CD14-positive monocyte (primary cell): ENCODE results near the gene CCR8. TPM values are rescaled to one million over a fixed set of nuclear protein-coding genes. Genes with fewer than 3 reads are reported as not detected.

Experiments
- DNase-seq, 3 donors: peaks; one replicate each; pipeline ENCODE4 v3.0.0-alpha.2; 2011 to 2022
- H2AFZ ChIP-seq: 2 replicates; pipeline ENCODE4 v1.6.0; 2012; ENCODE audit warnings: mild to moderate bottlenecking, low read depth, low read length, inconsistent platforms; ENCODE audit not compliant: insufficient read depth, poor library complexity, severe bottlenecking
- H3K27ac ChIP-seq, 2 donors: 1 replicate in 1 of 2; 2 replicates in 1 of 2; pipeline ENCODE4 v1.5.1; 2012 to 2013; ENCODE audit warnings: low read length in 2 of 2, control low read depth in 1 of 2, inconsistent platforms in 1 of 2, low read depth in 1 of 2, mild to moderate bottlenecking in 1 of 2
- H3K27me3 ChIP-seq, 2 donors: one replicate each; pipeline versions ENCODE4 v1.6.0 to v1.6.1; 2011 to 2013; ENCODE audit warnings: low read length in 2 of 2; ENCODE audit not compliant: control insufficient read depth in 2 of 2, insufficient read depth in 2 of 2
- H3K36me3 ChIP-seq, 2 donors: replicated peaks in 1 of 2; 1 replicate in 1 of 2; 2 replicates in 1 of 2; pipeline versions ENCODE4 v1.5.1 to v1.6.1; 2012 to 2013; ENCODE audit warnings: low read length in 2 of 2, control low read depth in 1 of 2, inconsistent platforms in 1 of 2, mild to moderate bottlenecking in 1 of 2; ENCODE audit not compliant: insufficient read depth in 2 of 2, control insufficient read depth in 1 of 2
- H3K4me1 ChIP-seq, 2 donors: 1 replicate in 1 of 2; 2 replicates in 1 of 2; pipeline versions ENCODE4 v1.5.1 to v1.6.1; 2012 to 2013; ENCODE audit warnings: low read length in 2 of 2, control low read depth in 1 of 2, inconsistent platforms in 1 of 2, mild to moderate bottlenecking in 1 of 2, moderate library complexity in 1 of 2; ENCODE audit not compliant: insufficient read depth in 2 of 2, control insufficient read depth in 1 of 2
- H3K4me2 ChIP-seq: replicated peaks from 2 replicates; pipeline ENCODE3; 2012; ENCODE audit warnings: low read length, moderate library complexity, mild to moderate bottlenecking; ENCODE audit not compliant: poor library complexity, severe bottlenecking; ENCODE audit errors: extremely low read depth
- H3K4me3 ChIP-seq, 3 experiments: fragments of 200-600 bp in 1 of 3; sonication (generic) in 1 of 3; replicated peaks in 1 of 3; 1 replicate in 2 of 3; 2 replicates in 1 of 3; pipeline ENCODE4 v1.5.1; 2011 to 2013; ENCODE audit warnings: low read length in 3 of 3, mild to moderate bottlenecking in 3 of 3, control low read depth in 2 of 3, low read depth in 2 of 3, inconsistent platforms in 1 of 3, moderate library complexity in 1 of 3
- H3K79me2 ChIP-seq: 2 replicates; pipeline ENCODE4 v1.6.0; 2012; ENCODE audit warnings: mild to moderate bottlenecking, control low read depth, inconsistent platforms, low read length, moderate library complexity; ENCODE audit not compliant: insufficient read depth
- H3K9ac ChIP-seq: 2 replicates; pipeline ENCODE4 v1.6.0; 2017; ENCODE audit warnings: low read length, mild to moderate bottlenecking; ENCODE audit not compliant: insufficient read depth, poor library complexity, severe bottlenecking
- H3K9me3 ChIP-seq, 2 donors: replicated peaks in 1 of 2; 1 replicate in 1 of 2; 2 replicates in 1 of 2; pipeline versions ENCODE4 v1.5.1 to v1.6.1; 2012 to 2013; ENCODE audit warnings: low read length in 2 of 2, control low read depth in 1 of 2; ENCODE audit not compliant: control insufficient read depth in 1 of 2, insufficient read depth in 1 of 2
- H4K20me1 ChIP-seq: 2 replicates; pipeline ENCODE4 v1.6.0; 2012; ENCODE audit warnings: mild to moderate bottlenecking, low read length, control low read depth, moderate library complexity; ENCODE audit not compliant: insufficient read depth
- H3K27ac Mint-ChIP-seq, 7 donors: one replicate each; pipeline ENCODE4 v1.8.0; 2020; ENCODE audit warnings: mild to moderate bottlenecking in 7 of 7, mixed read lengths in 7 of 7, moderate library complexity in 6 of 7, inconsistent platforms in 2 of 7
- H3K27me3 Mint-ChIP-seq, 3 donors: one replicate each; pipeline ENCODE4 v1.8.0; 2021 to 2022; ENCODE audit warnings: low read depth in 3 of 3, mild to moderate bottlenecking in 3 of 3, mixed read lengths in 3 of 3, moderate library complexity in 3 of 3, inconsistent platforms in 1 of 3
- H3K36me3 Mint-ChIP-seq, 2 donors: one replicate each; pipeline ENCODE4 v1.8.0; 2020; ENCODE audit warnings: mixed read lengths in 2 of 2, inconsistent platforms in 1 of 2, mild to moderate bottlenecking in 1 of 2
- H3K4me1 Mint-ChIP-seq: one replicate; pipeline ENCODE4 v1.8.0; 2020; ENCODE audit warnings: mild to moderate bottlenecking, mixed read lengths
- H3K4me3 Mint-ChIP-seq, 2 donors: one replicate each; pipeline ENCODE4 v1.8.0; 2020; ENCODE audit warnings: mild to moderate bottlenecking in 2 of 2, mixed read lengths in 2 of 2, moderate library complexity in 1 of 2
- H3K9me3 Mint-ChIP-seq, 7 donors: one replicate each; pipeline ENCODE4 v1.8.0; 2020 to 2022; ENCODE audit warnings: mixed read lengths in 7 of 7, mild to moderate bottlenecking in 6 of 7, moderate library complexity in 6 of 7, inconsistent platforms in 2 of 7
- WGBS: methylation state at CpG from one replicate; pipeline ENCODE4 v1.1.5; 2013; ENCODE audit warnings: missing lambda C conversion rate; ENCODE audit not compliant: insufficient coverage; 5-methylcytosine and 5-hydroxymethylcytosine counted together
- intact Hi-C, 2 donors: fragments of 100-400 bp; cut with micrococcal nuclease; formaldehyde crosslinking; loops; one replicate each; pipeline versions ENCODE4 v1.15.0 to v1.15.1; 2023
- polyA plus RNA-seq, 3 donors: library from polyadenylated mRNA; depleted of rRNA in 1 of 3; unstranded in 2 of 3; stranded (reverse) in 1 of 3; fragments of 300-500 nt in 2 of 3; fragments of >200 nt in 1 of 3; fragmentation: Illumina TruSeq in 2 of 3; gene quantifications; 1 replicate in 2 of 3; 2 replicates in 1 of 3; pipeline ENCODE4 v1.2.3, GENCODE V29; 2012 to 2021
- TF ChIP-seq, protein P1 (sequence below): fragments of 200-600 bp; IDR thresholded peaks from one replicate; pipeline ENCODE4 v1.8.0; 2022; ENCODE audit warnings: antibody characterized with exemption, mild to moderate bottlenecking

Gene CCR8
- polyA plus RNA-seq, 3 donors: not detected

DNA sequence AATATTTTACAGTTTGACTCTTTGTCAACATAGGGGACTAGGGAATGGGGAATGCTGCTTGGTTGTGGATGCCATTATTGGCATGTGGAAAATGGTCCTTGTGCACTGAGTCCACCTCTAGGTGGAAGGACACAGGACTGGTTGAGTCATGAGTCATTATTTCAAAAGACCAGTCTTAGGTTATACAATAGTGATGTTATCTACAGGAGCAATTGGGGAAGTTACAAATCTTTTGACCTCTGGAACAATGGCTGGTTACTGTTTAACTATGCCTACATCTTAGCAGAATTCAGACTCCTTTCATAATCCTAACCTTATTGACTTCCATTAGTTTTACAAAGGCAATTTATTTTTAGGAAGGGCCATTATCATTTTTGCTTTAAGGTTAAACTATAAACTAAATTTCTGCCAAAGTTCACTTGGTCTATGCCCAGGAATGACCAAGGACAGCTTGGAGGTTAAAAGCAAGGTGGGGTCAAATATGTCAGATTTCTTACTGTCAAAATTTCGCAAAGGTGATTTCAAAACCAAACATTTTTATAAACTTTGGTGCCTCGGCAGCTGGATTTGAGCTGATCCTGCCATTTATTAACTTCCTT lies 11.8 kb upstream of the CCR8 start:
- H2AFZ ChIP-seq: no peak overlapping the region
- TF ChIP-seq, protein P1, sequence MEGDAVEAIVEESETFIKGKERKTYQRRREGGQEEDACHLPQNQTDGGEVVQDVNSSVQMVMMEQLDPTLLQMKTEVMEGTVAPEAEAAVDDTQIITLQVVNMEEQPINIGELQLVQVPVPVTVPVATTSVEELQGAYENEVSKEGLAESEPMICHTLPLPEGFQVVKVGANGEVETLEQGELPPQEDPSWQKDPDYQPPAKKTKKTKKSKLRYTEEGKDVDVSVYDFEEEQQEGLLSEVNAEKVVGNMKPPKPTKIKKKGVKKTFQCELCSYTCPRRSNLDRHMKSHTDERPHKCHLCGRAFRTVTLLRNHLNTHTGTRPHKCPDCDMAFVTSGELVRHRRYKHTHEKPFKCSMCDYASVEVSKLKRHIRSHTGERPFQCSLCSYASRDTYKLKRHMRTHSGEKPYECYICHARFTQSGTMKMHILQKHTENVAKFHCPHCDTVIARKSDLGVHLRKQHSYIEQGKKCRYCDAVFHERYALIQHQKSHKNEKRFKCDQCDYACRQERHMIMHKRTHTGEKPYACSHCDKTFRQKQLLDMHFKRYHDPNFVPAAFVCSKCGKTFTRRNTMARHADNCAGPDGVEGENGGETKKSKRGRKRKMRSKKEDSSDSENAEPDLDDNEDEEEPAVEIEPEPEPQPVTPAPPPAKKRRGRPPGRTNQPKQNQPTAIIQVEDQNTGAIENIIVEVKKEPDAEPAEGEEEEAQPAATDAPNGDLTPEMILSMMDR: no peak
- H3K27ac ChIP-seq: no peak overlapping the region
- Mint-ChIP-seq H3K4me3 (no peak overlapping the region), H3K36me3 (no peaks in the 10 kb centered on the region), H3K27me3 (peaks cover 2 to 3% (median 2%) of the 10 kb centered on the region in 3 donors), H3K27ac (peak overlapping the region in 1 of 7 donors; percentile 50), H3K9me3 (peaks cover 6 to 31% (median 11%) of the 10 kb centered on the region in 7 donors), H3K4me1 (peaks cover 4% of the 10 kb centered on the region)
- H3K27me3 ChIP-seq: no peaks in the 10 kb centered on the region
- no peak overlapping the region for H3K9ac ChIP-seq
- no peaks in the 10 kb centered on the region for H3K4me1 ChIP-seq
- no peak overlapping the region for H3K4me3 ChIP-seq
- H3K4me2 ChIP-seq: no peak overlapping the region
- no peaks in the 10 kb centered on the region for H4K20me1 ChIP-seq
- H3K36me3 ChIP-seq: no peaks in the 10 kb centered on the region
- H3K79me2 ChIP-seq: no peaks in the 10 kb centered on the region
- peak; percentile 16 to 57 (median 44) for DNase-seq
- H3K9me3 ChIP-seq: peaks cover 3 to 7% of the 10 kb centered on the region in 2 donors
- intact Hi-C loops: no loop called here
- WGBS: no CpG with 5 or more reads among the region's 2 CpGs

DNA sequence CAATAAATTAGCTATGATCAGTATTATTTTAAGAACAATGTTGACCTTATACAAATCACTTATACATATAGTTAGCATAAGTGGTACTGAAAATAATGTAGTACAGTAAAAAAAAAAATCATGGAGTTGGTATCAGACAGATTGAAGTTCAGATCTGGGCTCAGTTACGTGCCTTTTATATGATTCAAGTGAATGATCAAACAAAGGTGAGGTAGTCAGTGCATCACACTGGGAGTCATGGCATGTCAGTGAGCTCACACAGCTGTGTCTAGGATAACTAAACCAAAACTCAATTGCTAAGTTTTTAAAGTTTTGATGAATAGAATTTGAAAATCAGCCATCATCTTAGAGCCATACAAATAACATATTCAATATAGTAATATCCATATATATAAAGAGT lies 11.2 kb upstream of the CCR8 start:
- peaks cover 4% of the 10 kb centered on the region for H3K4me1 Mint-ChIP-seq
- no peak overlapping the region for H3K4me3 ChIP-seq
- H3K9me3 ChIP-seq: peaks cover 1 to 7% of the 10 kb centered on the region in 2 donors
- H3K27ac ChIP-seq: no peak overlapping the region
- no peaks in the 10 kb centered on the region for H3K36me3 Mint-ChIP-seq
- TF ChIP-seq, protein P1: no peak
- no peaks in the 10 kb centered on the region for H3K79me2 ChIP-seq
- H3K27me3 Mint-ChIP-seq: peaks cover 2 to 3% (median 2%) of the 10 kb centered on the region in 3 donors
- H3K4me1 ChIP-seq: no peaks in the 10 kb centered on the region
- no peak overlapping the region for H3K4me3 Mint-ChIP-seq
- no peaks in the 10 kb centered on the region for H4K20me1 ChIP-seq
- H3K4me2 ChIP-seq: no peak overlapping the region
- no peak for DNase-seq
- no peak overlapping the region for H3K27ac Mint-ChIP-seq
- no peak overlapping the region for H2AFZ ChIP-seq
- no peaks in the 10 kb centered on the region for H3K27me3 ChIP-seq
- H3K9me3 Mint-ChIP-seq: peaks cover 6 to 27% (median 11%) of the 10 kb centered on the region in 7 donors
- no peaks in the 10 kb centered on the region for H3K36me3 ChIP-seq
- no CpG with 5 or more reads among the region's 1 CpG for WGBS
- intact Hi-C loops: no loop called here
- no peak overlapping the region for H3K9ac ChIP-seq
